Stimulated activated CD4-positive, alpha-beta T cell treated with anti-CD3 and anti-CD28 coated beads, Interleukin-12 subunit alpha, Interleukin-12 subunit beta, amount 100 ng/mL, for 4 hours (primary cell): Measurements from ENCODE around the gene PARD3B.

Experiments used
- DNase-seq: peaks from one replicate; pipeline ENCODE4 v3.0.0-alpha.2; 2020

The PARD3B gene

GRCh38 chr2:204608237-204608939, 63.1 kb downstream of the PARD3B start:
- DNase-seq: no peak

- DNase-seq: no peak
These were observed 65.8 kb downstream of the PARD3B start for GRCh38 chr2:204611017-204611631.

- no peak for DNase-seq
These were observed 66.5 kb downstream of the PARD3B start for GRCh38 chr2:204611764-204612163.

GRCh38 chr2:204613635-204614034, 68.4 kb downstream of the PARD3B start:
- DNase-seq: no peak

GRCh38 chr2:204615456-204615855, 70.2 kb downstream of the PARD3B start:
- DNase-seq: no peak

GRCh38 chr2:204625135-204625534, 79.9 kb downstream of the PARD3B start:
- DNase-seq: no peak

GRCh38 chr2:204628926-204629712, 83.8 kb downstream of the PARD3B start:
- no peak for DNase-seq

- DNase-seq: no peak
These were observed 87.1 kb downstream of the PARD3B start for GRCh38 chr2:204632410-204632809.

GRCh38 chr2:204634564-204634963, 89.3 kb downstream of the PARD3B start:
- no peak for DNase-seq

- DNase-seq: no peak
These were observed 90.2 kb downstream of the PARD3B start for GRCh38 chr2:204635478-204635877.

- no peak for DNase-seq
These were observed 93.4 kb downstream of the PARD3B start for GRCh38 chr2:204638471-204639194.

GRCh38 chr2:204643326-204643725, 98.1 kb downstream of the PARD3B start:
- DNase-seq: no peak

- no peak for DNase-seq
These were observed 99.9 kb downstream of the PARD3B start for GRCh38 chr2:204645018-204645773.

GRCh38 chr2:204647626-204648025, 102.4 kb downstream of the PARD3B start:
- no peak for DNase-seq

GRCh38 chr2:204650611-204651010, 105.3 kb downstream of the PARD3B start:
- DNase-seq: no peak

GRCh38 chr2:204652063-204652462, 106.8 kb downstream of the PARD3B start:
- DNase-seq: no peak

- DNase-seq: no peak
These were observed 109.4 kb downstream of the PARD3B start for GRCh38 chr2:204654669-204655068.

- DNase-seq: no peak
These were observed 109.8 kb downstream of the PARD3B start for GRCh38 chr2:204655101-204655500.

GRCh38 chr2:204655626-204656025, 110.4 kb downstream of the PARD3B start:
- DNase-seq: no peak

- no peak for DNase-seq
These were observed 111.7 kb downstream of the PARD3B start for GRCh38 chr2:204657024-204657423.

GRCh38 chr2:204662956-204663355, 117.7 kb downstream of the PARD3B start:
- no peak for DNase-seq

- no peak for DNase-seq
These were observed 118.6 kb downstream of the PARD3B start for GRCh38 chr2:204663816-204664425.
